Right ventricle myocardium inferior (tissue), 1 donor: ENCODE results near the gene NCLN. TPM values are rescaled to one million over a fixed set of nuclear protein-coding genes. Genes with fewer than 3 reads are reported as not detected.
"Not testable (repeated sequence)": the region's sequence is repeated elsewhere in the genome, so short reads cannot be mapped to it uniquely, and the experiment has no call there.

Source experiments
- ATAC-seq: fragments of 200-7000 bp; cut with Tn5 transposase; one replicate; pipeline ENCODE4 v1.9.1; 2020; ENCODE audit warnings: mild to moderate bottlenecking, moderate library complexity
- DNase-seq: peaks from one replicate; pipeline ENCODE4 v3.0.0; 2021; ENCODE audit errors: missing footprints
- intact Hi-C: fragments of 100-400 bp; cut with DNase I; formaldehyde crosslinking; loops from one replicate; pipeline ENCODE4 v1.11.0; 2022
- total RNA-seq: library from RNA; stranded (reverse); fragmentation: NEBNext Ultra II Directional; extraction: Animal tissue kit (Norgen Biotek cat#: 25700); gene quantifications from one replicate; pipeline ENCODE4 v1.2.1, GENCODE V29; 2021
- donor health status: DM: no; HTN: yes; CAD: no; lungs with severe emphysema.

The NCLN gene
- total RNA-seq, 1 donor from 2014 or later = 23.7 TPM

GRCh38 chr19:3192228-3192635 lies 6.5 kb downstream of the NCLN start:
- intact Hi-C loops = no loop called here
- no peak for ATAC-seq
- DNase-seq = no peak

- ATAC-seq (no peak), DNase-seq (no peak)
- intact Hi-C loops = no loop called here
These were observed 7.0 kb downstream of the NCLN start for GRCh38 chr19:3192684-3193083.

GRCh38 chr19:3193256-3194105 lies 7.8 kb downstream of the NCLN start:
- intact Hi-C loops = no loop called here
- no peak for ATAC-seq
- no peak for DNase-seq

- DNase-seq = no peak
- intact Hi-C loops = no loop called here
- ATAC-seq = no peak
These were observed 8.7 kb downstream of the NCLN start for GRCh38 chr19:3194106-3195087.

GRCh38 chr19:3196064-3196932 lies 10.6 kb downstream of the NCLN start:
- ATAC-seq (no peak), DNase-seq (no peak)
- intact Hi-C loops = no loop called here

GRCh38 chr19:3196933-3197205 lies 11.1 kb downstream of the NCLN start:
- intact Hi-C loops = no loop called here

GRCh38 chr19:3198901-3199700 lies 13.4 kb downstream of the NCLN start:
- ATAC-seq (no peak), DNase-seq (no peak)
- intact Hi-C loops = no loop called here

More at GRCh38 chr19:3196933-3197205, 11.1 kb downstream of the NCLN start:
- ATAC-seq (no peak), DNase-seq (no peak)

GRCh38 chr19:3201072-3201700 lies 15.5 kb downstream of the NCLN start:
- no peak for DNase-seq
- intact Hi-C loops = no loop called here
- no peak for ATAC-seq

- intact Hi-C loops = no loop called here
- ATAC-seq = no peak
- DNase-seq = no peak
These were observed 16.2 kb downstream of the NCLN start for GRCh38 chr19:3201911-3202310.

GRCh38 chr19:3202346-3202745 lies 16.6 kb downstream of the NCLN start:
- intact Hi-C loops = no loop called here
- ATAC-seq (no peak), DNase-seq (no peak)

GRCh38 chr19:3202895-3203294 lies 17.2 kb downstream of the NCLN start:
- DNase-seq, intact Hi-C loops: not testable (repeated sequence)

GRCh38 chr19:3203805-3204645 lies 18.3 kb downstream of the NCLN start:
- DNase-seq (no peak), ATAC-seq (no peak)
- intact Hi-C loops = no loop called here

More at GRCh38 chr19:3202895-3203294, 17.2 kb downstream of the NCLN start:
- not testable (repeated sequence) for ATAC-seq

- intact Hi-C loops = no loop called here
- no peak for ATAC-seq
- DNase-seq = no peak
These were observed 19.0 kb downstream of the NCLN start for GRCh38 chr19:3204646-3205275.

- intact Hi-C loops = no loop called here
- DNase-seq (no peak), ATAC-seq (no peak)
These were observed 20.7 kb downstream of the NCLN start for GRCh38 chr19:3206216-3206953.

- DNase-seq (no peak), ATAC-seq (no peak)
- intact Hi-C loops = no loop called here
These were observed 21.9 kb downstream of the NCLN start for GRCh38 chr19:3207461-3208242.
